ENCODE results near the gene SUN5. TPM values are rescaled to one million over a fixed set of nuclear protein-coding genes. Genes with fewer than 3 reads are reported as not detected.
"Not testable (repeated sequence)": the region's sequence is repeated elsewhere in the genome, so short reads cannot be mapped to it uniquely, and the experiment has no call there.

SUN5 gene
- total RNA-seq, 2 experiments from 2014 or later = not detected

- no peaks in the 10 kb centered on the region for H3K27me3 Mint-ChIP-seq
- H3K9me3 Mint-ChIP-seq = peaks cover 10% of the 10 kb centered on the region
- peaks cover 20% of the 10 kb centered on the region for H3K36me3 Mint-ChIP-seq (ENCODE audit: low read depth)
- DNase-seq (no peak), ATAC-seq (no peak)
- ChIA-PET POLR2A (interaction anchor here (0.9 to 1.9 kb wide), 3 partner anchors 10 to 16 kb away, joined by 3 to 12 read pairs (median 5); no protein-coding TSS in a partner anchor), CTCF (interaction anchor here (1.0 to 2.4 kb wide), 5 partner anchors 17 to 76 kb away, joined by 3 to 6 read pairs (median 3); partner anchors contain the start of gene SUN5)
- no peak overlapping the region for H3K27ac Mint-ChIP-seq
- H3K4me3 Mint-ChIP-seq = no peak overlapping the region
- intact Hi-C loops (cut with micrococcal nuclease) = no loop called here
- peaks cover 39% of the 10 kb centered on the region for H3K4me1 Mint-ChIP-seq (ENCODE audit: low read depth)
- no peak for TF ChIP-seq CTCF (IDR thresholded peaks at IDR 0.05)
These were observed 26.8 kb downstream of the SUN5 start for GRCh38 chr20:32977281-32978008.

- no peak for TF ChIP-seq CTCF (IDR thresholded peaks at IDR 0.05)
- ChIA-PET CTCF (interaction anchor here (1.0 to 2.0 kb wide), 3 partner anchors 31 to 75 kb away, joined by 3 to 6 read pairs (median 3); no protein-coding TSS in a partner anchor), POLR2A (interaction anchor here (0.9 to 1.9 kb wide), 3 partner anchors 9 to 31 kb away, joined by 3 to 12 read pairs (median 4); partner anchors contain the start of gene BPIFB2)
- H3K27me3 Mint-ChIP-seq = no peaks in the 10 kb centered on the region
- ATAC-seq (no peak), DNase-seq (no peak)
- peaks cover 10% of the 10 kb centered on the region for H3K9me3 Mint-ChIP-seq
- H3K36me3 Mint-ChIP-seq (ENCODE audit: low read depth) = peaks cover 20% of the 10 kb centered on the region
- H3K27ac Mint-ChIP-seq = peak overlapping the region; percentile 18
- H3K4me3 Mint-ChIP-seq = no peak overlapping the region
- intact Hi-C loops (cut with micrococcal nuclease) = no loop called here
- H3K4me1 Mint-ChIP-seq (ENCODE audit: low read depth) = peaks cover 40% of the 10 kb centered on the region
These were observed 27.5 kb downstream of the SUN5 start for GRCh38 chr20:32976746-32977145.

- POLR2A ChIA-PET = interaction anchor here (0.7 to 1.9 kb wide), 4 partner anchors 8 to 32 kb away, joined by 3 to 12 read pairs (median 4); partner anchors contain the start of gene BPIFB2
- ATAC-seq (no peak), DNase-seq (no peak)
- no peaks in the 10 kb centered on the region for H3K27me3 Mint-ChIP-seq
- peaks cover 20% of the 10 kb centered on the region for H3K36me3 Mint-ChIP-seq (ENCODE audit: low read depth)
- H3K4me1 Mint-ChIP-seq (ENCODE audit: low read depth) = peaks cover 39% of the 10 kb centered on the region
- CTCF ChIA-PET = interaction anchor here (0.7 to 2.0 kb wide), 3 partner anchors 9 to 74 kb away, joined by 3 to 6 read pairs (median 3); no protein-coding TSS in a partner anchor
- no peak overlapping the region for H3K4me3 Mint-ChIP-seq
- peak overlapping the region; percentile 46 for H3K27ac Mint-ChIP-seq
- no peak for TF ChIP-seq CTCF (IDR thresholded peaks at IDR 0.05)
- H3K9me3 Mint-ChIP-seq = peaks cover 10% of the 10 kb centered on the region
- intact Hi-C loops (cut with micrococcal nuclease) = no loop called here
These were observed 28.2 kb downstream of the SUN5 start for GRCh38 chr20:32975698-32976674.

GRCh38 chr20:32975121-32975520, 29.1 kb downstream of the SUN5 start:
- H3K27ac Mint-ChIP-seq; H3K27me3 Mint-ChIP-seq; POLR2A ChIA-PET; DNase-seq; ATAC-seq; H3K4me3 Mint-ChIP-seq; H3K9me3 Mint-ChIP-seq; intact Hi-C loops (cut with micrococcal nuclease): not testable (repeated sequence)
- Mint-ChIP-seq H3K4me1 (ENCODE audit: low read depth) (peaks cover 48% of the 10 kb centered on the region), H3K36me3 (ENCODE audit: low read depth) (peaks cover 20% of the 10 kb centered on the region)
- CTCF ChIA-PET = interaction anchor here (0.7 kb wide), 1 partner anchor 10 kb away, joined by 3 read pairs; no protein-coding TSS in a partner anchor

- H3K9me3 Mint-ChIP-seq; H3K27me3 Mint-ChIP-seq; ATAC-seq; H3K4me3 Mint-ChIP-seq; H3K27ac Mint-ChIP-seq; DNase-seq; intact Hi-C loops (cut with micrococcal nuclease): not testable (repeated sequence)
- CTCF ChIA-PET = interaction anchor here (0.8 to 5.4 kb wide), 5 partner anchors 16 to 32 kb away, joined by 3 to 40 read pairs (median 5); no protein-coding TSS in a partner anchor
- POLR2A ChIA-PET = interaction anchor here (0.7 to 3.0 kb wide), 5 partner anchors 9 to 29 kb away, joined by 3 to 10 read pairs (median 6); no protein-coding TSS in a partner anchor
- peaks cover 20% of the 10 kb centered on the region for H3K36me3 Mint-ChIP-seq (ENCODE audit: low read depth)
- peaks cover 55% of the 10 kb centered on the region for H3K4me1 Mint-ChIP-seq (ENCODE audit: low read depth)
These were observed 29.8 kb downstream of the SUN5 start for GRCh38 chr20:32974204-32975064.

Data from activated CD8-positive, alpha-beta T cell treated with anti-CD3 and anti-CD28 coated beads for 36 hours (primary cell).